ENCODE measurements around the gene ACTR2.
"Not testable (repeated sequence)": the region's sequence is repeated elsewhere in the genome, so short reads cannot be mapped to it uniquely, and the experiment has no call there.

Gene ACTR2

DNA sequence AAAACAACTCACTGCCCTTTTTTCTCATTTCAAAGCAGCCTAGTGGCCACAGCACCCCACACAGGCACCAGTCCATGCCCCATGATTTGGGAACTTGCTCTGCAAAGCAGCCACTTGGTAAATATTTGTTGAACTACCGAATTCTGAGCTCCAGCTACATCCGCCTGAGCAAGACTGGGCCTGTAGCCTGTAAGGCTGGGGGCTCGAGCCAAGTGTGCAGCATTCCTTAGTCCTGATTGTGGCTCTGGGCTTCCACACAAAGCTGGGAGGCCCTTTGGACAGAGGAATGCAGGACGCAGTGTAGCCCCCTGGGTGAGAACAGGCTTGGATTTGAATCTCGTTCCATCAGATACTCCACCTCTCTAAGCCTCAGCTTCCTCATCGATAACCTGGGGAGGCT is 88.4 kb downstream of the ACTR2 start:
- no peak for DNase-seq (ENCODE audit: low spot score in 2 of 2)
- Histone ChIP-seq H3K9me3 (no peaks in the 10 kb centered on the region), H3K36me3 (replicated peaks) (peaks cover 25% of the 10 kb centered on the region), H3K4me1 (no peaks in the 10 kb centered on the region), H3K27me3 (ENCODE audit: low read depth) (no peaks in the 10 kb centered on the region), H3K4me3 (no peak overlapping the region)
- in situ Hi-C loops (cut with MboI; ENCODE audit: low sequenced_read_pairs) = no loop called here

DNA sequence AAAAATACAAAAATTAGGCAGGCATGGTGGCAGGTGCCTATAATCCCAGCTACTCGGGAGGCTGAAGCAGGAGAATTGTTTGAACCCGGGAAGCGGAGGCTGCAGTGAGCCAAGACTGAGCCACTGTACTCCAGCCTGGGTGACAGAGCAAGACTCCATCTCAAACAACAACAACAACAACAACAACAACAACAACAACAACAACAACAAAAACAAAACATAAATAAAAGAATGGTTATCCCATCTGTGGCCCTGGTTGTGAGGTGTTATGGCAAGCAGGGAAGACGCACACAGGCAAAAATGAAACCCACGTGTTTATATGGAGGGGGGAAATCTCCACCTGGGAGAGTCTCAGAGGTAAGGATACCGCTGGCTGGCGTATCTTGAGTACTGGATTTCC is 89.7 kb downstream of the ACTR2 start:
- H3K9me3 ChIP-seq; H3K4me3 ChIP-seq; H3K4me1 ChIP-seq; H3K27me3 ChIP-seq (ENCODE audit: low read depth); DNase-seq (ENCODE audit: low spot score in 2 of 2); in situ Hi-C loops (cut with MboI; ENCODE audit: low sequenced_read_pairs): not testable (repeated sequence)
- peaks cover 24% of the 10 kb centered on the region for H3K36me3 ChIP-seq (replicated peaks)

- in situ Hi-C loops (cut with MboI; ENCODE audit: low sequenced_read_pairs) = no loop called here
- H3K9me3 ChIP-seq = no peaks in the 10 kb centered on the region
- H3K36me3 ChIP-seq (replicated peaks) = peaks cover 19% of the 10 kb centered on the region
Observed at GRCh38 chr2:65317841-65318240, 90.2 kb downstream of the ACTR2 start.

GRCh38 chr2:65319072-65319673 is 91.5 kb downstream of the ACTR2 start:
- Histone ChIP-seq H3K27me3 (ENCODE audit: low read depth) (no peaks in the 10 kb centered on the region), H3K4me1 (no peaks in the 10 kb centered on the region), H3K4me3 (no peak overlapping the region), H3K36me3 (replicated peaks) (peaks cover 9% of the 10 kb centered on the region), H3K9me3 (no peaks in the 10 kb centered on the region)
- in situ Hi-C loops (cut with MboI; ENCODE audit: low sequenced_read_pairs) = no loop called here
- no peak for DNase-seq (ENCODE audit: low spot score in 2 of 2)

More at GRCh38 chr2:65317841-65318240, 90.2 kb downstream of the ACTR2 start:
- DNase-seq (ENCODE audit: low spot score in 2 of 2) = no peak
- no peaks in the 10 kb centered on the region for H3K4me1 ChIP-seq
- no peak overlapping the region for H3K4me3 ChIP-seq
- no peaks in the 10 kb centered on the region for H3K27me3 ChIP-seq (ENCODE audit: low read depth)

- Histone ChIP-seq H3K4me3 (no peak overlapping the region), H3K36me3 (replicated peaks) (peaks cover 9% of the 10 kb centered on the region), H3K4me1 (no peaks in the 10 kb centered on the region), H3K9me3 (no peaks in the 10 kb centered on the region), H3K27me3 (ENCODE audit: low read depth) (no peaks in the 10 kb centered on the region)
- in situ Hi-C loops (cut with MboI; ENCODE audit: low sequenced_read_pairs) = no loop called here
- no peak for DNase-seq (ENCODE audit: low spot score in 2 of 2)
Observed at GRCh38 chr2:65319674-65320041, 92.0 kb downstream of the ACTR2 start.

- no peak overlapping the region for H3K4me3 ChIP-seq
- DNase-seq (ENCODE audit: low spot score in 2 of 2) = no peak
- in situ Hi-C loops (cut with MboI; ENCODE audit: low sequenced_read_pairs) = no loop called here
Observed at GRCh38 chr2:65320042-65320725, 92.6 kb downstream of the ACTR2 start.

More at GRCh38 chr2:65320042-65320725, 92.6 kb downstream of the ACTR2 start:
- no peaks in the 10 kb centered on the region for H3K9me3 ChIP-seq
- peaks cover 6% of the 10 kb centered on the region for H3K36me3 ChIP-seq (replicated peaks)
- no peaks in the 10 kb centered on the region for H3K27me3 ChIP-seq (ENCODE audit: low read depth)
- no peaks in the 10 kb centered on the region for H3K4me1 ChIP-seq
